NT2/D1 (cell line): ENCODE measurements around the gene AKAP13.

Experiments
- SUZ12 ChIP-seq: IDR thresholded peaks from 2 replicates; pipeline ENCODE4 v1.6.1; 2011; ENCODE audit not compliant: insufficient read length, insufficient read depth; ENCODE audit errors: extremely low read depth
- YY1 ChIP-seq: IDR thresholded peaks from 2 replicates; pipeline ENCODE4 v1.6.1; 2011; ENCODE audit not compliant: insufficient read length, insufficient read depth
- ZNF274 ChIP-seq: IDR thresholded peaks from 2 replicates; pipeline ENCODE4 v1.6.1; 2011; ENCODE audit warnings: mild to moderate bottlenecking, low read depth, low read length

DNA sequence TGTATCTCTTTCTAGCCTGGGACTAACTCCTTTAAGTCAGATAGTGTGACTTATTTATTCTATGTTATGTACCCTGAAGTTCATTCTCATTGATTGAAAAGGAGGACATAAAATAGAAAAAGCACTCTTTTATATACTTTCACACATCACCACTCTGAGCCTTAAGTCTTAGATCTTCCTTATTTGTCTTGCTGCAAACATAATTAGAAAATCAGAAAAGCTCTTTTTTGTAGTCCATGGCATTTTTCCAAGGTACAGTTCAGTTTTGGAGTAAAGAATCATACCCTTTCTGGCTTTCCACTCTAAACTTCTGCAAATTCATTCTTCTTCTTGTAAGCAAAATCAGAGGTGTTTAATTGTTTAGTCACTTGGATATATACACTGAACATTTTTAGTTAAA, 75.5 kb downstream of the AKAP13 start:
- no peak for TF ChIP-seq YY1
- no peak for TF ChIP-seq ZNF274
- TF ChIP-seq SUZ12: no peak
